HG02981 (cell line): ENCODE data around the gene NADSYN1.
"Not testable (repeated sequence)": the region's sequence is repeated elsewhere in the genome, so short reads cannot be mapped to it uniquely, and the experiment has no call there.

Source experiments
- ATAC-seq: cut with Tn5 transposase; IDR thresholded peaks from one replicate; pipeline ENCODE4 v1.9.1; 2021; ENCODE audit warnings: mild to moderate bottlenecking, moderate library complexity; ENCODE audit not compliant: unreplicated experiment

The NADSYN1 gene

GRCh38 chr11:71453037-71453917 lies at the start of gene NADSYN1:
NADSYN1 (plus strand) TSS chr11:71453203; CDS start chr11:71453297, 94 bp downstream.
- peak; percentile 49 for ATAC-seq

- ATAC-seq, result no peak
These were observed 48.8 kb upstream of the NADSYN1 start for GRCh38 chr11:71404209-71404608.

GRCh38 chr11:71406681-71407080 lies 46.3 kb upstream of the NADSYN1 start:
- no peak for ATAC-seq

- no peak for ATAC-seq
These were observed 45.6 kb upstream of the NADSYN1 start for GRCh38 chr11:71407356-71407755.

GRCh38 chr11:71408826-71409225 lies 44.2 kb upstream of the NADSYN1 start:
- no peak for ATAC-seq

- no peak for ATAC-seq
These were observed 42.5 kb upstream of the NADSYN1 start for GRCh38 chr11:71410363-71410966.

GRCh38 chr11:71414645-71415044 lies 38.4 kb upstream of the NADSYN1 start:
- ATAC-seq, result no peak

GRCh38 chr11:71418643-71419042 lies 34.4 kb upstream of the NADSYN1 start:
- ATAC-seq, result no peak

GRCh38 chr11:71420455-71421241 lies 32.4 kb upstream of the NADSYN1 start:
- no peak for ATAC-seq

GRCh38 chr11:71421392-71421950 lies 31.5 kb upstream of the NADSYN1 start:
- ATAC-seq, result no peak

- ATAC-seq, result not testable (repeated sequence)
These were observed 30.7 kb upstream of the NADSYN1 start for GRCh38 chr11:71422318-71422717.

- ATAC-seq, result no peak
These were observed 29.7 kb upstream of the NADSYN1 start for GRCh38 chr11:71423181-71423790.

- ATAC-seq, result no peak
These were observed 27.6 kb upstream of the NADSYN1 start for GRCh38 chr11:71425409-71425808.

- ATAC-seq, result no peak
These were observed 27.1 kb upstream of the NADSYN1 start for GRCh38 chr11:71425860-71426259.

GRCh38 chr11:71426413-71426812 lies 26.6 kb upstream of the NADSYN1 start:
- no peak for ATAC-seq

- ATAC-seq, result no peak
These were observed 24.1 kb upstream of the NADSYN1 start for GRCh38 chr11:71428861-71429435.

- no peak for ATAC-seq
These were observed 23.3 kb upstream of the NADSYN1 start for GRCh38 chr11:71429701-71430100.

- ATAC-seq, result no peak
These were observed 22.8 kb upstream of the NADSYN1 start for GRCh38 chr11:71430166-71430565.

- ATAC-seq, result no peak
These were observed 21.7 kb upstream of the NADSYN1 start for GRCh38 chr11:71431271-71431670.
